ENCODE data around the gene SAP30BP. TPM values are rescaled to one million over a fixed set of nuclear protein-coding genes. Genes with fewer than 3 reads are reported as not detected.

Gene SAP30BP
- total RNA-seq, 1 donor from 2014 or later: 89.3 TPM

DNA sequence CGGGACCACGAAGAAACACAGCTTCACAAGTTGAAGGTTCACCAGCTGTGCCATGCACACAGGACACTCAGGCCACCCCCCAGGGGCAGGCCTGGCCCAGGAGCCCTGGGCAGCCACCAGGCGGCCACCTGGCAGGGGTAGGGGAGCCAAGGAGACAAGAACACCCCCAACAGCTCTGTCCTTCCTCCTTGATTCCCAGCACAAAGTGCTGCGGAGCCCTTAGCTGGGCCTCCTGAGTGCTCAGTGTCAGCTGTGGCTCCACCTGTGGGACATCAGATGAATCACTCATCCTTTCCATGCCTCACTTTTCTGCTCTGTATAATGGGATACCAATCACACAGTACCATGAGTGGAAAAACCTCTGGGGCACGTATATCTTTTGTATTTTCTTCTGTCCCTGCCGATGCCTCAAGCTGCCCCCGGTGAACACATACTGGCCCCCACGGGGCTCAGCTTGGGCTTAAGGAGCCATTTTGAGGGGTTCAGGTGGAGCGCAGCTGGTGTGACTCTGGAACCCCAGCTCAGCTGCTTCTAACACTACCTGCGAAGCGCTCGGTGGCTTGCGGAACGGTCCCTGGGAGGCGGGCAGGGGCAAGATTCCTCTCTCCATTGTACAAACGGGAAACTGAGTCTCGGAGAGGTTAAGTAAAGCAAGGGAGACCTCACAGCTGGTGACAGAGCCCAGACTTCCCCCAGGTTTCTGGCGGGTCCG lies 85.8 kb downstream of the SAP30BP start:
- no peak overlapping the region for H3K4me3 Mint-ChIP-seq
- DNase-seq (ENCODE audit: extremely low spot score, unreplicated experiment): no peak

DNA sequence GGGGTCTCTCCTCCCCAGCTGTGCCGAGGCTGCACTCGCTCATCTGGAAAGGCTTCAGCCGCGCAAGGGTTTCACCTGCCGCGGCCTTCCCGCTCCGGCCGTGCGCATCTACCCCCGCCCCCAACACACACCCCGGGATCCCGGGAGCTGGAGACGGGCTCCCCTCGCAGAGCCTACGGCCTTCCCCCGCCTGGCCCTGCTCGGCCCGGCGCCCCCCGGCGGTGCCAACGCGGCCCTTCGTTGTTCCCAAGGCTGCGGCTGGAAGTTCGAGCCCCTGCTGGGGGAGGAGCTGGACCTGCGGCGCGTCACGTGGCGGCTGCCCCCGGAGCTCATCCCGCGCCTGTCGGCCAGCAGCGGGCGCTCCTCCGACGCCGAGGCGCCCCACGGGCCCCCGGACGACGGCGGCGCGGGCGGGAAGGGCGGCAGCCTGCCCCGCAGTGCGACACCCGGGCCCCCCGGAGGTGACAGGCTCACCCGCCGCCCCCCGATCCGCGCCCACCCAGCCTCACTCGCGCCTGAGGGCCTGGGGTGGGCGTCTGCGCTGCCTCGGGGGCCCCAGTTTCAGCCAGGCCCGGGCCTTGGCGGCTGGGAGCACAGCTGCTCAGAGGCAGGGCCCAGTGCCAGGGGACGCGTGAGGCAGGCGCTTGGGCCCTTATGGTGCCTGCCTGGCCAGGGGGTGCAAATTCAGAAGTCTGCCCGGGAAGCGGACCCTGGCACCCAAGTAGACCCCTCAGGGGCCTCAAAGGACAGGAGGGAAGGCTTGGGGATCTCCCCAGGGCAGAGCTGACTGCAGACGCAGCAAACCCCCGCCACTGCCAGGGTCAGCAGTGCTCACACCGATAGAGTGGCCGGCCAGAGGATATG lies 86.6 kb downstream of the SAP30BP start:
- TF ChIP-seq, protein P1, sequence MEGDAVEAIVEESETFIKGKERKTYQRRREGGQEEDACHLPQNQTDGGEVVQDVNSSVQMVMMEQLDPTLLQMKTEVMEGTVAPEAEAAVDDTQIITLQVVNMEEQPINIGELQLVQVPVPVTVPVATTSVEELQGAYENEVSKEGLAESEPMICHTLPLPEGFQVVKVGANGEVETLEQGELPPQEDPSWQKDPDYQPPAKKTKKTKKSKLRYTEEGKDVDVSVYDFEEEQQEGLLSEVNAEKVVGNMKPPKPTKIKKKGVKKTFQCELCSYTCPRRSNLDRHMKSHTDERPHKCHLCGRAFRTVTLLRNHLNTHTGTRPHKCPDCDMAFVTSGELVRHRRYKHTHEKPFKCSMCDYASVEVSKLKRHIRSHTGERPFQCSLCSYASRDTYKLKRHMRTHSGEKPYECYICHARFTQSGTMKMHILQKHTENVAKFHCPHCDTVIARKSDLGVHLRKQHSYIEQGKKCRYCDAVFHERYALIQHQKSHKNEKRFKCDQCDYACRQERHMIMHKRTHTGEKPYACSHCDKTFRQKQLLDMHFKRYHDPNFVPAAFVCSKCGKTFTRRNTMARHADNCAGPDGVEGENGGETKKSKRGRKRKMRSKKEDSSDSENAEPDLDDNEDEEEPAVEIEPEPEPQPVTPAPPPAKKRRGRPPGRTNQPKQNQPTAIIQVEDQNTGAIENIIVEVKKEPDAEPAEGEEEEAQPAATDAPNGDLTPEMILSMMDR (conservative IDR thresholded peaks at IDR 0.05): peak; percentile 70
- Mint-ChIP-seq H3K36me3 (no peaks in the 10 kb centered on the region), H3K4me3 (no peak overlapping the region)

More for the DNA sequence above, 85.8 kb downstream of the SAP30BP start:
- no peaks in the 10 kb centered on the region for H3K9me3 Mint-ChIP-seq
- H3K36me3 Mint-ChIP-seq: no peaks in the 10 kb centered on the region
- no peak overlapping the region for H3K27ac Mint-ChIP-seq
- H3K4me1 Mint-ChIP-seq (ENCODE audit: unreplicated experiment): peaks cover 7% of the 10 kb centered on the region
- no peaks in the 10 kb centered on the region for H3K27me3 Mint-ChIP-seq
- TF ChIP-seq, protein P1 (conservative IDR thresholded peaks at IDR 0.05): no peak

DNA sequence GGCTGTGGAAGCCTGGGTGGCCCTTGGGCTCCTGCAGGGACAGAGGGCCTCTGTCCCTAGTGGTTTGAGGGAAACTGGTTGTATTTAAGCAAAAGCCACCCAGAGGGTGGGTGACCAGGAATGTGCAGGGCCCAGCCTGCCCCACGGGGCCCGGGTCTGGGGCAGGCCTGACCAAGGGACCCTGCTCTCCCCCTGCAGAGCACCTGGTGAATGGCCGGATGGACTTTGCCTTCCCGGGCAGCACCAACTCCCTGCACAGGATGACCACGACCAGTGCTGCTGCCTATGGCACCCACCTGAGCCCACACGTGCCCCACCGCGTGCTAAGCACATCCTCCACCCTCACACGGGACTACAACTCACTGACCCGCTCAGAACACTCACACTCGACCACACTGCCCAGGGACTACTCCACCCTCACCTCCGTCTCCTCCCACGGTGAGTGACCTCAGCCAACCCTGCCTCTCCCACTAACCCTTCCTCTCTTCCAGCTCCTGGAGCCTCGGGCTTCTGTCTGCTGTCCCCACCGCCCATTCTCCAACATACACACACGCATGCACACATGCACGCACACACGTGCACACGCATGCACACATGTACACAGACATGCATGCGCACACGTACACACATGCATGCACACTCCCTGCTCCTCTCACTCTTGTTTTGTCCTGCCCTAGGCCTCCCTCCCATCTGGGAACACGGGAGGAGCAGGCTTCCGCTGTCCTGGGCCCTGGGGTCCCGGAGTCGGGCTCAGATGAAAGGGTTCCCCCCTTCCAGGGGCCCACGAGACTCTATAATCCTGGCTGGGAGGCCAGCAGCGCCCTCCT lies 87.5 kb downstream of the SAP30BP start:
- Mint-ChIP-seq H3K9me3 (no peaks in the 10 kb centered on the region), H3K27me3 (no peaks in the 10 kb centered on the region), H3K27ac (peak overlapping the region; percentile 33), H3K36me3 (no peaks in the 10 kb centered on the region), H3K4me1 (ENCODE audit: unreplicated experiment) (peaks cover 6% of the 10 kb centered on the region), H3K4me3 (peak overlapping the region; percentile 74)
- no peak for DNase-seq (ENCODE audit: extremely low spot score, unreplicated experiment)
- TF ChIP-seq, protein P1 (conservative IDR thresholded peaks at IDR 0.05): no peak

More for the DNA sequence above, 86.6 kb downstream of the SAP30BP start:
- no peak for DNase-seq (ENCODE audit: extremely low spot score, unreplicated experiment)
- Mint-ChIP-seq H3K4me1 (ENCODE audit: unreplicated experiment) (peaks cover 6% of the 10 kb centered on the region), H3K9me3 (no peaks in the 10 kb centered on the region), H3K27me3 (no peaks in the 10 kb centered on the region), H3K27ac (no peak overlapping the region)

DNA sequence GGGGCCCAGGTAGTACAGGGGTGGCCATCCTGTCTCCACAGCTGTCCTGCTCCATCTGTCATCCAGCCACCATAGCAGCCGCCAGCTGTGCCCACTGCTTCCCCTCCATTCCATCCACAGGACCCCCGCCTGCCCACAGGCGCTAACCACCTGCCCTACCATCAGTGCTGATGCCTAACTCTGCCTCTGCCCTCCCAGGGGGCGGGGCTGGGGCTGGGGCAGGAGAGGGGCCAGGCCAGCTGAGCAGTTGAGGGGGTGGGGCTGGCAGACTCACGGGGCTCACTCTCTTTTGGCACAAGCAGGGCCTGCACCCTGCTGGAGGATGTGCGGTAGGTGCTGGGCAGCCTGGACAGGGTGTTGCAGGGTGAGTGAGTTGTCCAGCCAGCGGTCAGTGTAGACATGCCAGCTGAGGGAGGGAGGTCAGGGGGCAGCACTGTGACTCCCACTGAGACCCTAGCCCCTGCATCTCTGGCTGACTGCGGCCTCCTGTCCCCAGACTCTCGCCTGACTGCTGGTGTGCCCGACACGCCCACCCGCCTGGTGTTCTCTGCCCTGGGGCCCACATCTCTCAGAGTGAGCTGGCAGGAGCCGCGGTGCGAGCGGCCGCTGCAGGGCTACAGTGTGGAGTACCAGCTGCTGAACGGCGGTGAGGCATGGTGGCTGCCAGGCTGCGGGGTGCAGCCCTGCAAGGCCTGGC lies 88.2 kb downstream of the SAP30BP start:
- TF ChIP-seq, protein P1 (conservative IDR thresholded peaks at IDR 0.05): no peak
- peaks cover 6% of the 10 kb centered on the region for H3K4me1 Mint-ChIP-seq (ENCODE audit: unreplicated experiment)
- H3K9me3 Mint-ChIP-seq: no peaks in the 10 kb centered on the region
- DNase-seq (ENCODE audit: extremely low spot score, unreplicated experiment): no peak
- no peak overlapping the region for H3K27ac Mint-ChIP-seq
- no peaks in the 10 kb centered on the region for H3K27me3 Mint-ChIP-seq
- H3K4me3 Mint-ChIP-seq: no peak overlapping the region
- no peaks in the 10 kb centered on the region for H3K36me3 Mint-ChIP-seq

DNA sequence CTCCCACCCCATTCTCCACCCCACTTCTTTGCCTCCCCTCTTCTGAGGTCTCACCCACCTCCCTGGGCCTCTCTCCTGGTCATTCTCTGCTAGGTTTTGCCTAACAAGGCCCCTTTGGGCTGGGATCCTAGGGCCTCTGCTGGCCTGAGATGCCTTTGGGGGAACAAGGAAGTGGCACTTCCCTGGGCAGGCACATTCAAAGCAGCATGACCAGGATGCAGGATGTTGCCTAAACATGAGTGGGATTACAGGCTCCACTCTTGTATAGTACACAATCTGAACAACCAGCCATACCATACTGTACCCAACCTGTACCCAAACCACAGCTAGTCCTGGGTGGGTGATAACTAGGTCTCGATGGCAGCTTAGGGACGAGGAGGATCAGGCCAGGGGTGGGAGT lies 88.9 kb downstream of the SAP30BP start:
- DNase-seq (ENCODE audit: extremely low spot score, unreplicated experiment): no peak
- TF ChIP-seq, protein P1 (conservative IDR thresholded peaks at IDR 0.05): no peak
- Mint-ChIP-seq H3K36me3 (no peaks in the 10 kb centered on the region), H3K27ac (no peak overlapping the region), H3K9me3 (no peaks in the 10 kb centered on the region), H3K4me3 (no peak overlapping the region), H3K27me3 (no peaks in the 10 kb centered on the region), H3K4me1 (ENCODE audit: unreplicated experiment) (peaks cover 6% of the 10 kb centered on the region)
